HepG2 (cell line): Measurements from ENCODE around the gene SLIT3. TPM values are rescaled to one million over a fixed set of nuclear protein-coding genes. Genes with fewer than 3 reads are reported as not detected.

ENCODE experiments used
- ATAC-seq: fragments of 200-7000 bp; cut with Tn5 transposase; 3 replicates; pipeline ENCODE4 v1.9.1; 2020; ENCODE audit warnings: mild to moderate bottlenecking, moderate library complexity
- BruUV-seq: library from RNA; stranded (reverse); fragments of 400-500 nt; replicated peaks from 2 replicates; lab custom pipeline; 2021; lab: Mats Ljungman, UMichigan
- CTCF ChIA-PET: fragments of 300-600 bp; formaldehyde crosslinking; extraction: SDS; loops from one replicate; lab custom pipeline; 2021; ENCODE audit warnings: low total read pairs, inconsistent platforms, low intra/inter-chr PET ratio; lab: Yijun Ruan, JAX
- POLR2A ChIA-PET: fragments of 350-600 bp; sonication (Branson Sonifier 250); formaldehyde crosslinking; loops from one replicate; lab custom pipeline; 2020; ENCODE audit warnings: antibody characterized with exemption, inconsistent platforms; lab: Yijun Ruan, JAX
- DNase-seq: peaks from one replicate; pipeline ENCODE4 v3.0.0-alpha.2; 2015; ENCODE audit warnings: low spot score
- FAIRE-seq: peaks from 3 replicates; lab custom pipeline; 2011; peaks lifted over from hg19 to GRCh38; lab: Jason Lieb, UNC
- H2AFZ ChIP-seq: one replicate; pipeline ENCODE4 v1.6.1; 2011; ENCODE audit warnings: low read length, inconsistent platforms
- H3K27ac ChIP-seq: fragments of 300-600 bp; 3 replicates; pipeline ENCODE4 v1.8.0; 2011; ENCODE audit warnings: mixed run types, mild to moderate bottlenecking, mixed read lengths, low read length, inconsistent platforms; ENCODE audit not compliant: insufficient read depth; ENCODE audit errors: extremely low read length
- H3K27me3 ChIP-seq, 2 experiments: fragments of 200-600 bp in 1 of 2; 2 replicates in 1 of 2; 3 replicates in 1 of 2; pipeline versions ENCODE4 v1.6.0 to v1.8.0; 2011; ENCODE audit warnings: low read length in 2 of 2, mild to moderate bottlenecking in 2 of 2, moderate library complexity in 2 of 2, inconsistent platforms in 1 of 2; ENCODE audit not compliant: insufficient read depth in 2 of 2, control insufficient read depth in 1 of 2
- H3K36me3 ChIP-seq, 2 experiments: fragments of 200-600 bp in 1 of 2; replicated peaks in 1 of 2; 2 replicates in 1 of 2; 3 replicates in 1 of 2; pipeline versions ENCODE4 v1.5.1 to v1.8.0; 2011; ENCODE audit warnings: low read length in 2 of 2, inconsistent platforms in 1 of 2; ENCODE audit not compliant: insufficient read depth in 2 of 2, control insufficient read depth in 1 of 2
- H3K4me1 ChIP-seq: 2 replicates; pipeline ENCODE4 v1.5.1; 2012; ENCODE audit warnings: low read length, inconsistent platforms; ENCODE audit not compliant: insufficient read depth
- H3K4me2 ChIP-seq: 2 replicates; pipeline ENCODE4 v1.6.0; 2011; ENCODE audit warnings: low read depth, low read length, inconsistent platforms
- H3K4me3 ChIP-seq, 3 experiments: fragments of 200-600 bp in 1 of 3; sonication (generic), shearing (Covaris generic) in 1 of 3; replicated peaks in 1 of 3; 2 replicates each; pipeline ENCODE4 v1.5.1; 2011 to 2016; ENCODE audit warnings: low read length in 3 of 3, inconsistent platforms in 2 of 3, low read depth in 2 of 3, mild to moderate bottlenecking in 2 of 3, control low read depth in 1 of 3, mixed read lengths in 1 of 3; ENCODE audit not compliant: insufficient read depth in 1 of 3
- H3K79me2 ChIP-seq: one replicate; pipeline ENCODE4 v1.6.1; 2011; ENCODE audit warnings: low read length, inconsistent platforms; ENCODE audit not compliant: insufficient read depth
- H3K9ac ChIP-seq: 2 replicates; pipeline ENCODE4 v1.6.0; 2011; ENCODE audit warnings: mild to moderate bottlenecking, low read depth, low read length, inconsistent platforms; ENCODE audit not compliant: insufficient read depth
- H3K9me3 ChIP-seq: 2 replicates; pipeline ENCODE4 v1.5.1; 2012; ENCODE audit warnings: mild to moderate bottlenecking, low read length
- H4K20me1 ChIP-seq: 2 replicates; pipeline ENCODE4 v1.6.0; 2011; ENCODE audit warnings: inconsistent platforms, mild to moderate bottlenecking, low read length, moderate library complexity; ENCODE audit not compliant: insufficient read depth
- CREB1 ChIP-seq, 2 experiments: fragments of 450-650 bp in 1 of 2; IDR thresholded peaks; 2 replicates each; pipeline ENCODE4 v1.6.1; 2016 to 2017; ENCODE audit warnings: control low read depth in 1 of 2, mild to moderate bottlenecking in 1 of 2, missing compliant biosample characterization in 1 of 2, missing genetic modification characterization in 1 of 2
- RAD51 ChIP-seq: fragments of 450-650 bp; IDR thresholded peaks from 2 replicates; pipeline ENCODE4 v1.6.1; 2016; ENCODE audit warnings: borderline replicate concordance
- RBAK ChIP-seq: sonication (generic); formaldehyde crosslinking; IDR thresholded peaks from 2 replicates; pipeline ENCODE4 v1.5.1; 2020; ENCODE audit warnings: mild to moderate bottlenecking, missing genetic modification reagents
- SNRNP70 ChIP-seq: fragments of 200-400 bp; formaldehyde crosslinking; IDR thresholded peaks from 2 replicates; pipeline ENCODE4 v1.6.1; 2017; ENCODE audit warnings: mild to moderate bottlenecking, low read depth, low read length, moderate library complexity
- TEAD2 ChIP-seq: sonication (generic); formaldehyde crosslinking; IDR thresholded peaks from 2 replicates; pipeline ENCODE4 v1.9.0; 2021; ENCODE audit warnings: missing genetic modification reagents
- TSC22D2 ChIP-seq: sonication (generic); formaldehyde crosslinking; IDR thresholded peaks from 2 replicates; pipeline ENCODE4 v1.5.1; 2020; ENCODE audit warnings: missing genetic modification reagents, mild to moderate bottlenecking, borderline replicate concordance
- ZBTB39 ChIP-seq: sonication (generic); formaldehyde crosslinking; IDR thresholded peaks from 2 replicates; pipeline ENCODE4 v1.5.0; 2020; ENCODE audit warnings: missing genetic modification reagents
- ZNF253 ChIP-seq: sonication (generic); formaldehyde crosslinking; IDR thresholded peaks from 2 replicates; pipeline ENCODE4 v1.8.0; 2022; ENCODE audit warnings: mild to moderate bottlenecking, missing genetic modification reagents, borderline replicate concordance
- ZNF44 ChIP-seq: sonication (generic); formaldehyde crosslinking; IDR thresholded peaks from 2 replicates; pipeline ENCODE4 v1.5.1; 2020; ENCODE audit warnings: mild to moderate bottlenecking, missing genetic modification reagents
- ZNF446 ChIP-seq: sonication (generic); formaldehyde crosslinking; IDR thresholded peaks from 2 replicates; pipeline ENCODE4 v1.5.0; 2020; ENCODE audit warnings: mild to moderate bottlenecking, missing genetic modification reagents
- ZNF496 ChIP-seq: sonication (generic); formaldehyde crosslinking; IDR thresholded peaks from 2 replicates; pipeline ENCODE4 v1.8.1; 2023; ENCODE audit warnings: mild to moderate bottlenecking, moderate library complexity, missing genetic modification reagents; ENCODE audit not compliant: insufficient replicate concordance
- ZNF672 ChIP-seq: sonication (generic); formaldehyde crosslinking; IDR thresholded peaks from 2 replicates; pipeline ENCODE4 v1.8.1; 2022; ENCODE audit warnings: missing genetic modification reagents
- ZNF746 ChIP-seq: sonication (generic); formaldehyde crosslinking; IDR thresholded peaks from 2 replicates; pipeline ENCODE4 v1.8.0; 2022; ENCODE audit warnings: mild to moderate bottlenecking, missing genetic modification reagents
- ZNF850 ChIP-seq: sonication (generic); formaldehyde crosslinking; conservative IDR thresholded peaks from 2 replicates; pipeline ENCODE4 v1.9.0; 2021; ENCODE audit warnings: mild to moderate bottlenecking, missing genetic modification reagents
- WGBS: methylation state at CpG from one replicate; pipeline ENCODE4 v1.1.6; 2017; ENCODE audit warnings: low lambda C conversion rate; 5-methylcytosine and 5-hydroxymethylcytosine counted together
- in situ Hi-C: cut with HindIII; loops from 2 replicates; pipeline ENCODE4 v1.10.0; 2017; ENCODE audit warnings: low pct_unique_long_range_greater_than_20kb; ENCODE audit not compliant: extremely low pct_ligation_motif_present
- intact Hi-C: fragments of 100-400 bp; cut with micrococcal nuclease; formaldehyde crosslinking; loops from one replicate; pipeline ENCODE4 v1.10.0; 2022; ENCODE audit not compliant: unreplicated experiment
- polyA plus RNA-seq, 8 experiments: library from polyadenylated mRNA; depleted of rRNA in 3 of 8; stranded (reverse) in 7 of 8; unstranded in 1 of 8; fragments of >200 nt; fragmentation: Illumina TruSeq in 4 of 8; extraction: Trizol in 4 of 8; gene quantifications; 2 replicates each; pipeline versions ENCODE4 v1.2.1 to v1.2.3, GENCODE V29; 2011 to 2016; ENCODE audit warnings: low read depth in 4 of 8, missing spikeins in 1 of 8, mixed read lengths in 1 of 8; ENCODE audit not compliant: insufficient read depth in 1 of 8
- total RNA-seq, 5 experiments: library from RNA; depleted of rRNA; stranded (reverse); fragments of >200 nt; fragmentation: Illumina TruSeq; extraction: Trizol; gene quantifications; 2 replicates each; pipeline ENCODE4 v1.2.3, GENCODE V29; 2016; ENCODE audit warnings: low read depth in 1 of 5

SLIT3 gene
- total and polyA plus RNA-seq, 2 of the 13 experiments (the other 11 are each of a cell fraction or from before 2014, with no cell fraction given): not detected

DNA sequence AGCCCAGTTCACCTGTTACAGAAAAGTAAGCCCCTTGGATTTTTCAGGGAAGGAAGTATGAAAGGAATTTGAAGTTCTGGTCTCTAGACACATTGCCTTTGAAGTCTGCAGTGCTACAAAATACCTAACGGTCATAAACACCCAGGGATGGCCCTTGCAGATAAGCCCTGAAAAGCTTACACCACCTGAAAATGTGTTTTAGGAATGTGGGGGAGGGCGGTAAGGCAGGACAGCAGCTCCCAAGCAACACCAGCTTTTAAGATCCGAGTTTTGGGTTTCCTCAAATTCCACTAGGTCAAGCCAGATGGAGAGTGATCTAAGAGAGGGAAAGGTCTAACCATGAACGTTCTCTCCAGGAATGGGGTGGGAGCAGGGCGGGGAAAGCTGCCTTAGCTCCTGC, 607.6 kb downstream of the SLIT3 start:
- no peak overlapping the region for H3K9ac ChIP-seq
- intact Hi-C loops (no loop called here), in situ Hi-C loops (loop anchor here (25.0 kb wide), 2 partner anchors 431 to 894 kb away; partner anchors contain the start of gene SPDL1)
- H3K9me3 ChIP-seq: no peaks in the 10 kb centered on the region
- H3K27me3 ChIP-seq: peaks cover 1 to 6% of the 10 kb centered on the region in 2 experiments; a peak in 3 of 5 replicates
- peaks cover 37% of the 10 kb centered on the region for H3K4me1 ChIP-seq
- H3K4me2 ChIP-seq: no peak overlapping the region
- no peaks in the 10 kb centered on the region for H3K36me3 ChIP-seq
- TF ChIP-seq ZNF672 (CRISPR knock-in tag): no peak
- TF ChIP-seq ZNF746 (CRISPR knock-in tag): no peak
- H4K20me1 ChIP-seq: no peaks in the 10 kb centered on the region
- DNase-seq (no peak), ATAC-seq (peak; percentile 11; the same call in 1 of the 3 replicates), FAIRE-seq (no peak)
- H3K27ac ChIP-seq: no peak overlapping the region
- H3K79me2 ChIP-seq: no peaks in the 10 kb centered on the region
- WGBS: 6% methylated on average over 4 of the region's 5 CpGs
- POLR2A ChIA-PET: no interaction called here
- no peak overlapping the region for H2AFZ ChIP-seq
- no TSS peak for BruUV-seq
- CTCF ChIA-PET: no interaction called here
- H3K4me3 ChIP-seq: no peak overlapping the region

DNA sequence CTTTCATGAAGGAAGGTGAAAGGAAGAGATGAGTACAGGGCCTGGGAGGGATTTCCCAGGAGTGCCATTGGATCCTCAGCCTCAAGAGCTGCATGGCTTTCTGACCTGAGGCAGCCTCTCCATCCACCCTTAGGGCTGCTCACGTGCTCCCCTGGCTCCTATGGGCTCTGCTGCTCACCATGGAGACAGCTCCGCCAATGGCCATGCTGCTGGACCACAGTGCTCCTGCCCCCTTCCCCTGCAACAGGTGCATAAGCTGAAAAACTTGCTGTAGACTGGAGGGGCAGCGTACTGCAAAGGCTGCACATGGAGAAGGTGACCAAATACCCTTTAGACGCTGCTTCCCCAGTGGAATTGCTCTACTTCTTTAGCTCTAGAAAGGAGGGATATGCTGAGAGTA, 609.0 kb downstream of the SLIT3 start:
- ATAC-seq: no peak
- Histone ChIP-seq H3K4me1 (peaks cover 34% of the 10 kb centered on the region), H3K9ac (no peak overlapping the region), H3K9me3 (no peaks in the 10 kb centered on the region), H2AFZ (no peak overlapping the region), H4K20me1 (no peaks in the 10 kb centered on the region), H3K4me2 (no peak overlapping the region), H3K27ac (no peak overlapping the region), H3K4me3 (no peak overlapping the region), H3K36me3 (no peaks in the 10 kb centered on the region), H3K27me3 (peaks cover 0 to 12% of the 10 kb centered on the region in 2 experiments; a peak in 3 of 5 replicates), H3K79me2 (no peaks in the 10 kb centered on the region)
- FAIRE-seq: no peak
- no peak for DNase-seq
- no TSS peak for BruUV-seq
- TF ChIP-seq TEAD2 (CRISPR knock-in tag) (no peak), ZNF496 (CRISPR knock-in tag) (no peak), ZNF44 (CRISPR knock-in tag) (no peak), ZNF253 (CRISPR knock-in tag) (no peak), ZNF446 (CRISPR knock-in tag) (no peak), RAD51 (no peak), ZBTB39 (CRISPR knock-in tag) (no peak), SNRNP70 (no peak), ZNF850 (CRISPR knock-in tag) (no peak), TSC22D2 (CRISPR knock-in tag) (no peak), CREB1 (IDR thresholded peaks at IDR 0.05) (no peak), CREB1 (CRISPR knock-in tag; IDR thresholded peaks at IDR 0.05) (no peak), RBAK (CRISPR knock-in tag) (no peak)
- ChIA-PET CTCF (no interaction called here), POLR2A (no interaction called here)
- in situ Hi-C loops: loop anchor here (25.0 kb wide), 2 partner anchors 430 to 895 kb away; partner anchors contain the start of gene SPDL1
- 11% methylated on average over 3 of the region's 4 CpGs for WGBS
- intact Hi-C loops: no loop called here
